DLD1 (cell line): Measurements from ENCODE around the gene MRPS23.

Experiments used
- in situ Hi-C: cut with HindIII; loops from 2 replicates; pipeline ENCODE4 v1.10.0; 2017; ENCODE audit warnings: low sequenced_read_pairs

Gene MRPS23

GRCh38 chr17:57806167-57806830, 43.5 kb downstream of the MRPS23 start:
- in situ Hi-C loops = no loop called here

DNA sequence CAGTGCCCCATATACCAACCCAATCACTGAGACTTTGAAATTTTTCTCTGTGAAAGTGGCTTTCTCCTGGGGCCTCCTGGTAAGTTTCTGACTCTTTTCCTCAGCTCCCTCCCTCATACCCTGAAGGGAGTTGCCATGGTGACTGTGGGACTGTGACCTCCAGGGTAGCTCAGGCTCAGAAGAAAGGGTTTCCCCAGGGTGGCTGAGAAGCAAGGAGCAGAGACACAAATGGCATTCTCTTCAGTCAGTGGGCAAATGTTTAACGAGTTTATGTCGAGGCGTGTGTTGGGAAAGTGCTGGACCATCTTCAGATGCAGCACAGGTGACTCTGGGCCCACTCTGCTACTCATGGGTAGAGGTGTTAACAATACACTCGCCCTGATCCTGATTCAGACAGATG, 46.8 kb downstream of the MRPS23 start:
- in situ Hi-C loops = no loop called here

DNA sequence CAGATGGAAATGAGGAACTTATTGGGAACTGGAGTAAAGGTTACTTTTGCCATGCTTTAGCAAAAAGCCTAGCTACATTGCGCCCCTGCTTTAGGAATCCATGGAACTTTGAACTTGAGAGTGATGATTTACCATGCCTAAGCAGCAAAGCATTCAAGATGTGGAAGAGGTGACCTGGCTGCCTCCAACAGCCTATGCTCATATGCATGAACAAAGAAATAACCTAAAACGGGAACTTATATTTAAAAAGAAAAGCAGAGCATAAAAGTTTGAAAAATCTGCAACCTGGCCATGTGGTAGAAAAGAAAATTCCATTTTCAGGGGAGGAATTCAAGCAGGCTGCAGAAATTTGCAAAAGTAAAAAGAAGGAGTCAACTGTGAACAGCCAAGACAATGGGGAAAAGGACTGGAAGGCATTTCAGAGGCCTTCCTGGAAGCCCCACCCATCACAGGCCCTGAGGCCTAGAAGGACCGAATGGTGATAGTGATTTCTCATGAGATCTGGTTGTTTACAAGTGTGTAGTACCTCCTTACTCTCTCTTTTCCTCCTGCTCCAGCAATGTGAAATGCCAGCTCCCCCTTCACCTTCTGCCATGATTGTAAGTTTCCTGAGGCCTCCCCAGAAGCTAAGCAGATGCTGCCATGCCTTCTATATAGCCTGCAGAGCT, 48.7 kb downstream of the MRPS23 start:
- in situ Hi-C loops = no loop called here

- in situ Hi-C loops = no loop called here
Measured at GRCh38 chr17:57794841-57795240, 55.0 kb downstream of the MRPS23 start.

GRCh38 chr17:57788725-57789124, 61.1 kb downstream of the MRPS23 start:
- in situ Hi-C loops = no loop called here

DNA sequence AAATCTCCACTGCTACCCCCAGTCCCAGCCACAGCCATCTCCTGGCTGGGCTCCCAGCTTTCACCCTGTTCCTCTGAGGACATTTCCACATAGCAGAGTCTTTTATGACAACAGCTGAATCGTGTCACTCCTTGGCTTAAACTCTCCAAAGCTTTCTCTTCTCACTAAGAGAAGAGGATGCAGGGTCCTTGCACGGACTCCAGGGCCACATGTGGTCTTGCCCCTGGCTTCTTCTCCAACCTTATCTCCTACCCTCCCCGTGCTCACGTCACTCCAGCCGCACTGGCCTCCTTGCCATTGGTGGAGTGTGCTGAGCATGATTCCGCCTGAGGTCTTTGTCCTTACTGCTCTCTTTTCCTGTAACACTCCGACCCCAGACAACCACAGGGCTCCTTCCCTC, 64.8 kb downstream of the MRPS23 start:
- in situ Hi-C loops = no loop called here
